ENCODE results near the gene TTLL3.
"Not testable (repeated sequence)": the region's sequence is repeated elsewhere in the genome, so short reads cannot be mapped to it uniquely, and the experiment has no call there.

The TTLL3 gene

DNA sequence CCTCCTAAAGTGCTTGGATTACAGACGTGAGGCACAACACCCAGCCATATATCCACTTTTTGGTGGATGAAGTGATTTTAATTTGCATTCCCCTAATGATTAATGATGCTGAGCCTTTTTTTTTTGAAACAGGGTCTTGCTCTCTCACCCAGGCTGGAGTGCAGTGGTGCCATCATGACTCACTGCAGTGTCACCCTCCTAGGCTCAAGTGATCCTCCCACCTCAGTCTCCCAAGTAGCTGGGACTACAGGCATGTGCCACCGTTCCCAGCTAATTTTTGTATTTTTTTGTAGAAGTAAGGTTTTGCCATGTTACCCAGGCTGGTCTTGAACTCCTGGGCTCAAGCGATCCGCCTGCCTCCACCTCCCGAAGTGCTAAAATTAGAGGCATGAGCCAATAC is 62.0 kb downstream of the TTLL3 start:
- not testable (repeated sequence) for DNase-seq

- DNase-seq = no peak
These were observed 65.4 kb downstream of the TTLL3 start for GRCh38 chr3:9875448-9875847.

GRCh38 chr3:9876255-9876654 is 66.2 kb downstream of the TTLL3 start:
- DNase-seq = not testable (repeated sequence)

GRCh38 chr3:9876991-9877390 is 66.9 kb downstream of the TTLL3 start:
- no peak for DNase-seq

GRCh38 chr3:9878700-9879099 is 68.6 kb downstream of the TTLL3 start:
- DNase-seq = no peak

GRCh38 chr3:9879830-9880549 is 69.9 kb downstream of the TTLL3 start, which contains the start of gene CIDEC:
Gene CIDEC, minus strand, starts transcription at chr3:9880253. Its CDS starts 1,767 bp downstream, at chr3:9878486.
- no peak for DNase-seq

- no peak for DNase-seq
These were observed 71.4 kb downstream of the TTLL3 start for GRCh38 chr3:9881441-9881840.

DNA sequence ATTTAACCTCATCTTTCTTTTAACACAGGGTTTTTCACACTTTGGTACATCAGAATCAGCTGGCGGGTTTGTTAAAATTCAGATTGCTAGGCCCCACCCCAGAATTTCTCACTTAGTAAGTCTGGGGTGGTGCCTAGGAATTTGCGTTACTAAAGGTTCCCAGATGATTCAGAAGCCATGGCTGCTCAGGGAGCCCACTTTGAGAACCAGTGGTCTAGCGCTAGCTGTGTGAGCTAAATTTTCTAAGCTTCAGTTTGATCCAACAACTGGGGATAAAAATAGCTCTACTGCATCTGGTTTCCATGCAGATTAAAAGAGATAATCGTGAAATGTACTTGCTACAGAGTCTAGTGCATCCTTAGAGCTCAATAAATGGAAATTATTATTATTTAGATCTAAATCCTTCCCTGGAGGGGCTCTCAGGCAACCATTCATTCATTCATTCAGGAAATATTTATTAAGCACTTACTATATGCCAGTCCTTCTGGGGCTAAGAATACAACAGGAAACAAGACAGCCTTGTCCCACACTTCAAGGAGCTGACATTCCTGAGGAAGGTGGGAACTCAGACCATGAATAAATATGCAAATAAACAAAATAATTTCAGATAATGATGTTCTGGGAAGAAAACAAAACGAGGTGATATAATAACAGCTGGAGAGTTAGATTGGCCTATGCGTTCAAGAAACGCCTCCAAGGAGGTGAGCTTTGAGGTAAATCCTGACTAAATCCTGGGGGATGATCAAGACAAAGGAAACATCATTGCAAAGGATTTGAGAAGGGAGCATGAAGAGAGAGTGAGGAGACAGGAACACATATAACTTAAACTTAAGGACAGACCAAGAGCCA is 73.9 kb downstream of the TTLL3 start:
- no peak for DNase-seq

DNA sequence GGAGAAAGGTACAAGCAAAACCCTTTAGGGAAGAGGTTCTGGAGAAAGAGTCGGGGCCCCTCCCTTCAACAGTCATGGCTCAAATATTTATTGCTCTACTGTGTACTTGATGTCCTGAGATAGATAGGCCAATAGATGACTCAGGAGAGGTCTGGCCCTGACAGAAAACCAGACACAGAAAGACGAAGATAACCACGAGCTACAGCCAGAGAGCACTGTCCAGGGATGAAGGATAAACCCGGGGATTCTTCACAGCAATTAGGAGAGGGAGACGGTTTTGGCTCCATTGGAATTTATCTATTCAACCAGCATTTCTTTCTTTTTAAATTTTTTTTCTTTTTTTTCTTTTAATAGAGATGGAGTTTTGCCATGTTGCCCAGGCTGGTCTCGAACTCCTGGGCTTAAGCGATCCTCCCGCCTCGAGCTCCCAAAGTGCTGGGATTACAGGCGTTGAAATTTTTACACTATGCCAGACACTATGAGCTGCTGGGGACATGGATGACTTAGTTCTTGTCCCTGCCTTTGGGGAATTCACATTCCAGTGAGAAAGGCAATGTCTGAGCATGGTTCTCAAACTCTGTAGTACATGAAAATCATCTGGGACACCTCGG is 74.6 kb downstream of the TTLL3 start:
- DNase-seq = no peak

All from stimulated activated CD4-positive, alpha-beta T cell treated with anti-CD3 and anti-CD28 coated beads, Interleukin-2, amount 100 ng/mL, for 48 hours (primary cell).